ENCODE results near the gene ST8SIA4. TPM values are rescaled to one million over a fixed set of nuclear protein-coding genes. Genes with fewer than 3 reads are reported as not detected.

Gene ST8SIA4
- total RNA-seq, 1 experiment from 2014 or later: not detected

- H3K9ac ChIP-seq (ENCODE audit: extremely low read depth, insufficient read length, low read length): no peak overlapping the region
- no peak overlapping the region for H2BK120ac ChIP-seq (ENCODE audit: low read depth, low read length, poor library complexity, severe bottlenecking)
- H4K8ac ChIP-seq (replicated peaks; ENCODE audit: insufficient read length, low read depth, low read length): no peak overlapping the region
- no peak overlapping the region for H2AFZ ChIP-seq (ENCODE audit: low read length)
- H2BK5ac ChIP-seq (ENCODE audit: insufficient read length, low read length): no peak overlapping the region
- no peaks in the 10 kb centered on the region for H3K9me3 ChIP-seq (ENCODE audit: control insufficient read depth, low read depth, low read length)
- WGBS (ENCODE audit: extremely low coverage, insufficient read length, low lambda C conversion rate): no CpG with 5 or more reads among the region's 3 CpGs
- H3K18ac ChIP-seq (ENCODE audit: insufficient read length, low read depth, low read length): no peak overlapping the region
- no peaks in the 10 kb centered on the region for H3K9me3 Mint-ChIP-seq
- H3K27me3 Mint-ChIP-seq (ENCODE audit: low read depth): no peaks in the 10 kb centered on the region
- no peaks in the 10 kb centered on the region for H3K79me1 ChIP-seq (ENCODE audit: insufficient read depth, low read depth, low read length, poor library complexity, severe bottlenecking)
- no peak overlapping the region for H3T11ph ChIP-seq (ENCODE audit: low read length)
- DNase-seq: no peak
- no peak overlapping the region for H2BK12ac ChIP-seq (ENCODE audit: insufficient read length, low read depth, low read length)
- H3K79me2 ChIP-seq (ENCODE audit: insufficient read depth, low read length): no peaks in the 10 kb centered on the region
- no peaks in the 10 kb centered on the region for H3K36me3 Mint-ChIP-seq (ENCODE audit: insufficient read depth in 1 of 3, low read depth in 3 of 3)
- no peak overlapping the region for H3K27ac Mint-ChIP-seq
- no peak overlapping the region for H3K14ac ChIP-seq (ENCODE audit: insufficient read depth, low read length)
- H3K23ac ChIP-seq (ENCODE audit: insufficient read length, low read depth, low read length): no peak overlapping the region
- H3K4me1 Mint-ChIP-seq: peaks cover 15 to 20% of the 10 kb centered on the region in 2 experiments
- H3K4ac ChIP-seq (ENCODE audit: low read depth, low read length): no peak overlapping the region
- H3K27me3 ChIP-seq (ENCODE audit: insufficient read depth, low read length): no peaks in the 10 kb centered on the region
- no peaks in the 10 kb centered on the region for H3K23me2 ChIP-seq (ENCODE audit: insufficient read length, low read depth, low read length, poor library complexity, severe bottlenecking)
- no peaks in the 10 kb centered on the region for H4K20me1 ChIP-seq (ENCODE audit: control insufficient read depth, insufficient read depth, insufficient read length)
- no peak overlapping the region for H3K56ac ChIP-seq (ENCODE audit: insufficient read length, low read depth, low read length)
- no peak overlapping the region for H2AK5ac ChIP-seq (ENCODE audit: insufficient read length, low read length)
- H2BK20ac ChIP-seq (ENCODE audit: low read depth, low read length, poor library complexity, severe bottlenecking): no peak overlapping the region
- H3K4me3 Mint-ChIP-seq: no peak overlapping the region
- no peak overlapping the region for H4K5ac ChIP-seq (ENCODE audit: insufficient read length, low read depth, low read length)
- no peak for TF ChIP-seq CTCF (conservative IDR thresholded peaks at IDR 0.05)
- H4K91ac ChIP-seq (ENCODE audit: insufficient read length, low read depth, low read length): no peak overlapping the region
- H2BK15ac ChIP-seq (ENCODE audit: low read depth, low read length): no peak overlapping the region
- H3K4me1 ChIP-seq (ENCODE audit: insufficient read depth, low read length): peaks cover 3% of the 10 kb centered on the region; the same call in 1 of the 2 replicates
- H3K4me2 ChIP-seq (ENCODE audit: insufficient read depth, insufficient read length, low read length): no peak overlapping the region
- H3K27ac ChIP-seq (ENCODE audit: insufficient read length, low read depth, low read length): no peak overlapping the region
These were observed 108.9 kb downstream of the ST8SIA4 start for GRCh38 chr5:100794218-100794617.
